ENCODE results near the gene SYT17.

SYT17 gene

GRCh38 chr16:19137201-19138128 lies 30.6 kb upstream of the SYT17 start:
- in situ Hi-C loops (cut with HindIII; ENCODE audit: low pct_ligation_motif_present, low pct_unique_long_range_greater_than_20kb, low sequenced_read_pairs), result no loop called here
- no peak for DNase-seq

DNA sequence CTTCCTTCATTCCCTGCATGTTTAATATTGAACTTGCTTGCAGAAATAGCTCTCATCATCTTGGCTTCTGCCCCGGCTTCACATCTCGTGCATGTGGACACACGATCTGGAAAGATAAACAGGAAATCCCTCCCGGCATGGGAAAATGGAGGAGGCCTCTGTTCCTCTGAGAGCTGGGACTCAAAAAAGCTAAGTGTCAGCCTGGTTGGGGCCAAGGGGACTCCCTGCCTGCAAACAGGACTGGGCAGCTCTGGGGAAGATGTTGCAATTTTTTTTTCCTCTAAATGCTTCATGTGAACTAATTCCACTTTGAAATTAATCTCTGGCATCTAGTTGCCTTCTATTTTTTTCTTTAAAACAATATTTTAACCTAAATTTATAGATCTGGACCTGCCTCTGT lies 29.4 kb upstream of the SYT17 start:
- in situ Hi-C loops (cut with HindIII; ENCODE audit: low pct_ligation_motif_present, low pct_unique_long_range_greater_than_20kb, low sequenced_read_pairs), result no loop called here
- DNase-seq, result no peak

DNA sequence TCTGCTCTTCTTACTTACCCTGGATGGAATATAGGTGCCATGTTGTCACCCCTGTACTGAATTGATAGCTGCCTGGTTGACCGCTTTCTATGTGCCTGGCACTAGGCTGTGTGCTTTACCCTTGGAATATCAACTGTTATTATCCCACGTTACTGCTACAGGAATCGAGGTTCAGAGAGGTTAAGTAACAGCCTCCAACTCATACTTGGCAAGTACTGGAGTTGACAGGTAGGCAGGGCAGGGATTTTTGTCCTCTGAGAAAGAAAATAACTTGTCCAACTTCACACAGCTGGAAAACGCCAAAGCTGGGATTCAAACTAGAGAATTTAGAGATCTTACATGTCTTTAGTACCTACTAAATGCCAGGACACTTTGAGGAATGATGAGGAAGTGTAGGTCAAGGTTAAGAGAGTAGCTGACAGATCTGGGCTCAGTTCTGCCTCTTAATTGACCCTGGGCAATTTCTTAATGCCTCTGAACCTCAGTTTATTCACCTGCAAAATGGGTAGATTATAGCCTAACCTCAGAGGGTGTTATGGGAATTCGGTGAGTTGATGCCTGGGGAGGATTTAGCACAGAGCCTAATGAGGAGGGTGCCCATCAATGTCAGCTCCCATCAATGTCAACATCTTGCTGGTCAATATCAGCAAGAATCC lies 28.5 kb upstream of the SYT17 start:
- in situ Hi-C loops (cut with HindIII; ENCODE audit: low pct_ligation_motif_present, low pct_unique_long_range_greater_than_20kb, low sequenced_read_pairs), result no loop called here
- no peak for DNase-seq

GRCh38 chr16:19140396-19140795 lies 27.6 kb upstream of the SYT17 start:
- in situ Hi-C loops (cut with HindIII; ENCODE audit: low pct_ligation_motif_present, low pct_unique_long_range_greater_than_20kb, low sequenced_read_pairs), result no loop called here
- no peak for DNase-seq

DNA sequence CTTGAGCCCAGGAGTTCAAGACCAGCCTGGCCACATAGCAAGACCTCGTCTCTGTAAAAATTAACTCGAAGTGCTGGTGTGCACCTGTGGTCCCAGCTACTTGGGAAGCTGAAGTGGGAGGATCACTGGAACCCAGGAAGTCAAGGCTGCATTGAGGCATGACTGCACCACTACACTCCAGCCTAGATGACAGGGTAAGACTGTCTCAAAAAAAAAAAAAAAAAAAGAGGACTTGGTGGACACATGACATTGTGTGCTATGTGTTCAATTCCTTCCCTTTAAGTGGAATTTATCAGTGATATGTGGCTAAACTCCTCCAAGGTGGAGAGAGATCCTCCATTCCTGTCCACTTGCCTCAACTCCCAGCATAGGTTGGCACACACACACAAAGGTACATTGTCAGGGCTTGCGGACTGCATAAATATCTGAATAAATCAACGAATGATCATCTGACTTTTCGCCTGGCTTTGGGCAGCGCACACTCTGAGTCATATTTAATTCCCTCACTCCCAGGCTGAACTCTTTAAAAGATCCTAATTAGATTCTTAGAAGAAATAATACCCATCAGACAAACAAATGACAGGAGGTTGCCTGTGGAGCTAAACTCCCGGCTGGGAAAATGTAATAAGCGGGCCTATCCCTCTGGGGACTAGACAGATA lies 25.0 kb upstream of the SYT17 start:
- in situ Hi-C loops (cut with HindIII; ENCODE audit: low pct_ligation_motif_present, low pct_unique_long_range_greater_than_20kb, low sequenced_read_pairs), result no loop called here
- no peak for DNase-seq

GRCh38 chr16:19143599-19143956 lies 24.5 kb upstream of the SYT17 start:
- in situ Hi-C loops (cut with HindIII; ENCODE audit: low pct_ligation_motif_present, low pct_unique_long_range_greater_than_20kb, low sequenced_read_pairs), result no loop called here
- DNase-seq, result no peak

- in situ Hi-C loops (cut with HindIII; ENCODE audit: low pct_ligation_motif_present, low pct_unique_long_range_greater_than_20kb, low sequenced_read_pairs), result no loop called here
Observed at GRCh38 chr16:19145010-19145409, 23.0 kb upstream of the SYT17 start.

DNA sequence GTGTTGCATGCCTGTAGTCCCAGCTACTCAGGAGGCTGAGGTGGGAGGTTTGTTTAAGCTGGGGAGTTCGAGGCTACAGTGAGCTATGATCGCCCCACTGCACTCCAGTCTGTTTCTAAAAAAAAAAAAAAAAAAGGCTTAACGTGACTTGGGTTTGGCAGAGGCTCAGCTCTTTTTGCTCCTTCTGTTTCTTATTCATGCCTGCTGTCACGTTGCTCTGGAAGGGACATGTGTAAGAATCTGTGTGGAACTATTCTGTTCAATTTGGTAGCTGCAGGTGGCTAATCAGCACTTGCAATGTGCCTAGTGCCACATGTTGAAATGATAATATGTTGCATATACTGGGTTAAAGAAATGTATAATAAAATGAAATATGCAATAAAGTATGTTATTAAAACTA lies 20.9 kb upstream of the SYT17 start:
- in situ Hi-C loops (cut with HindIII; ENCODE audit: low pct_ligation_motif_present, low pct_unique_long_range_greater_than_20kb, low sequenced_read_pairs), result no loop called here
- no peak for DNase-seq

More at GRCh38 chr16:19145010-19145409, 23.0 kb upstream of the SYT17 start:
- DNase-seq, result no peak

DNA sequence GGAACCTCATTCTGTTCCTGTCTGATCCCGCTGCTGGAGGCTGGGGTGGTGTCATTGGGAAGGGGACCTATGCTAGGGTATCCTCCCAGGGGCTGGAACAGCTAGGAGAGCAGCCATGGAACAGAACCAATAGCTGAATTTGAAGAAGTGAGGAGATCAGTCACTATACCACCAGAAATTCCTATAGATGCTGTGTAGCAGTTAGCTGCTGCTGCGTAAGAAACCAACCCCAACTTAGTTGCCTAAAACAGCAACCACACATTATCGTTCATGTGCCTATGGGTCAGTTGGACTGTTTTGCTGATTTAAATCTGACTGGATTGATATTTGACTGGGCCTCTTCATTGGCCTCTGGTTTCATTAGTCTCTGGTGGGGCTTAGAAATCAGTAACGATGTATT lies 20.4 kb upstream of the SYT17 start:
- DNase-seq, result no peak
- in situ Hi-C loops (cut with HindIII; ENCODE audit: low pct_ligation_motif_present, low pct_unique_long_range_greater_than_20kb, low sequenced_read_pairs), result no loop called here

DNA sequence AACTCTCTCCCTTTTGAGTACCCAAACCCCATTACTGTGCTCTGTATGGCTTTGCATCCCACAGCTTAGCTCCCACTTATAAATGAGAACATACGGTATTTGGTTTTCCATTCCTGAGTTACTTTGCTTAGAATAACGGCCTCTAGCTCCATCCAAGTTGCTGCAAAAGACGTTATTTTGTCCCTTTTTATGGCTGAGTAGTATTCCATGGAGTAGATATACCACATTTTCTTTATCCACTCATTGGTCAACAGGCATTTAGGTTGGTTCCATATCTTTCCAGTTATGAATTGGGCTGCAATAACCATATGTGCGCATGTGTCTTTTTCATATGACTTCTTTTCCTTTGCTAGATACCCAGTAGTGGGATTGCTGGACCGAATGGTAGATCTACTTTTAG lies 19.9 kb upstream of the SYT17 start:
- DNase-seq, result no peak
- in situ Hi-C loops (cut with HindIII; ENCODE audit: low pct_ligation_motif_present, low pct_unique_long_range_greater_than_20kb, low sequenced_read_pairs), result no loop called here

GRCh38 chr16:19151310-19151709 lies 16.7 kb upstream of the SYT17 start:
- in situ Hi-C loops (cut with HindIII; ENCODE audit: low pct_ligation_motif_present, low pct_unique_long_range_greater_than_20kb, low sequenced_read_pairs), result no loop called here
- DNase-seq, result no peak

- no peak for DNase-seq
- in situ Hi-C loops (cut with HindIII; ENCODE audit: low pct_ligation_motif_present, low pct_unique_long_range_greater_than_20kb, low sequenced_read_pairs), result no loop called here
Observed at GRCh38 chr16:19152042-19152441, 16.0 kb upstream of the SYT17 start.

DNA sequence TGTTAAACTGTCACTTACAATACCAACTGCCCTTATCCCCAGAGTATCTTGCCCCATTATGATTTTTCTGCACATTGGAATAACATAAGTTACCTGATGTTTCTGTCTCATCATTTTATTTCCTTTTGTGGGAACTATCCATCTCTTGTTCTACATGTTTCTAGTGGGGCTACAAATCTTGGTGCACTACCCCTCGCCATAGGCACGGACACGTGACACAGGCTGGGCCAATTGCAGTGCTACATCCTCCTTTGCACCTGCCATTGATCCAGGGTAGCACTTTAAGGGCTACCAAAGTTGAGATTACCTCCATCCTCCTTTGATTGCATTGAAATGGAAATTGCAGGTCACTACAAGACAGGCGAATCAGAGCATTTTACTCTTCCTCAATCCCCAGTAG lies 14.2 kb upstream of the SYT17 start:
- DNase-seq, result no peak
- in situ Hi-C loops (cut with HindIII; ENCODE audit: low pct_ligation_motif_present, low pct_unique_long_range_greater_than_20kb, low sequenced_read_pairs), result no loop called here

DNA sequence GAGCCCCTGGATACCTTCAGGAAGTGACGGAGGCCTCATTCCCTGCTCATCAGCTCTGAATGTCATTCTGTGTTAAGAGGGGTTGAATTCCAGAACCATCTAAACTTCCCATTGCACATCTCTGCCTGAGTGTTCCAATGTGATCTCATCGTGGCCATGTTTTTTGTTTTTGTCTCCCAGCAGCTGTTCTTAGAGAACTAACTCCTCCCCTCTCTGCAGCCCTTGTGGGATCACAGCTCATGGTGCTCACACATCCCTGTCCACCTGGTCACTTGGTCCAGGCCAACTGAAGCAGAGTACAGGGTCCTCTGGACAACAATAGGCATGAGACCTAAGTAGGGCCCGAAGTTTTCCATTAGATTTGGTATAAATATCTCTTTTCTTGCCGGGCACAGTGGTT lies 6.0 kb upstream of the SYT17 start:
- in situ Hi-C loops (cut with HindIII; ENCODE audit: low pct_ligation_motif_present, low pct_unique_long_range_greater_than_20kb, low sequenced_read_pairs), result no loop called here
- DNase-seq, result no peak

DNA sequence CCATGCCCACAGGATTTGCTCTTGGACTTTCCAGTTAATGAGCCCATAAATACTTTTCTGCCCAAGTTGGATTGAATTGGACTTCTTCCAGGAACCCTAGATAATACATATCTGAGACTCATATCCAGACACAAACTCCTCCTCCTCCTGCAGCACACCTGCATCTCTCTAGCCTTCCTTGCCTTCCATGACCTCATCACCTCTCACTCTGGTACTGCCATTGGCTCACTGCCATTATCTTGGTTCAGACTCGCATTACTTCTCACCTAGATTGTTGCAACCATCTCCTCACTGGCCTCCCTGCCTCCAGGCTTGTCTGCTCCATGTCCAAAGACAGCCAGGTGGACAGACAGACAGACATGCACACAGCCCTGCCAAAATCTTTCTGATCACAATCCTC lies 4.8 kb upstream of the SYT17 start:
- no peak for DNase-seq
- in situ Hi-C loops (cut with HindIII; ENCODE audit: low pct_ligation_motif_present, low pct_unique_long_range_greater_than_20kb, low sequenced_read_pairs), result no loop called here

DNA sequence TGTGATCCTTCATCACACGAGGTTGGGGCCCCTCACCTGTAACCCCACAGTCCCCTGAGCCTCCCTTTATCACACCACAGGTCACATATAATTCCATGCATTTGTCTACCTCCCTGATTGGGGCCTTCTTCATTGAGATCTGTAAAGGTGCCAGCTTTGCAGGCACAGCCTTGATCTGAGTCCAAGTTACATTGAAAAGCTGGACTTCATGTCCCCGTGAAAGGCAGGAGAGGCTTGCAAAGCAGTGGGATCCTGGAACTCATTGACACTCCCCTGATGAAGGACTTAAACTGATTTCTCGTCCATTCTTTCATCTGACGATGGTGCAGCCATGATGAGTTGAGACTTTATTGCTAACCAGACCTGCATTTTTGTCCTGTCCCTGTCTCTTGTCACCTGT lies 3.8 kb upstream of the SYT17 start:
- in situ Hi-C loops (cut with HindIII; ENCODE audit: low pct_ligation_motif_present, low pct_unique_long_range_greater_than_20kb, low sequenced_read_pairs), result no loop called here
- no peak for DNase-seq

GRCh38 chr16:19165101-19165500 lies 2.9 kb upstream of the SYT17 start:
- no peak for DNase-seq
- in situ Hi-C loops (cut with HindIII; ENCODE audit: low pct_ligation_motif_present, low pct_unique_long_range_greater_than_20kb, low sequenced_read_pairs), result no loop called here

DNA sequence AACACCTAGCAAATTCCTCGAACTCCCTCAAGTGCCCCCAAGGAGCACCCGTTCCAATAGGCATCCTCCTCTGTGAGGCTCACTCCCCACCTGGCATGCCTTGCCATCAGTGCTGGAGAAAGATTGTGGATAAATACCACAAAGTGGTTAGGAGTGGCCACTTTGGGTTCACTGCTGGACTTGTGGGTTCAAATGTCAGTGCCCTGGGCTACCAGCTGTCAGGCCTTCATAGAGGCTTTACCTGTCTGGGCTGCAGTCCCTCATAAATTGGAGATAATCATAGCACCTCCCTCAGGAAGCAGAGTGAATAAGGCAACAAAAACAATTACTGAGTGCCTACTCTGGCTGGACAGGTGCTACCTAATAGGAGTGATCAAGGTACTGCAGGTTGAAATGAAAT lies 1.5 kb upstream of the SYT17 start:
- no peak for DNase-seq
- in situ Hi-C loops (cut with HindIII; ENCODE audit: low pct_ligation_motif_present, low pct_unique_long_range_greater_than_20kb, low sequenced_read_pairs), result no loop called here

- in situ Hi-C loops (cut with HindIII; ENCODE audit: low pct_ligation_motif_present, low pct_unique_long_range_greater_than_20kb, low sequenced_read_pairs), result no loop called here
- no peak for DNase-seq
Observed at GRCh38 chr16:19168371-19169081, 486 bp downstream of the SYT17 start.

Measured in ACHN (cell line).